ENCODE measurements around the gene ANAPC2.

The ANAPC2 gene

DNA sequence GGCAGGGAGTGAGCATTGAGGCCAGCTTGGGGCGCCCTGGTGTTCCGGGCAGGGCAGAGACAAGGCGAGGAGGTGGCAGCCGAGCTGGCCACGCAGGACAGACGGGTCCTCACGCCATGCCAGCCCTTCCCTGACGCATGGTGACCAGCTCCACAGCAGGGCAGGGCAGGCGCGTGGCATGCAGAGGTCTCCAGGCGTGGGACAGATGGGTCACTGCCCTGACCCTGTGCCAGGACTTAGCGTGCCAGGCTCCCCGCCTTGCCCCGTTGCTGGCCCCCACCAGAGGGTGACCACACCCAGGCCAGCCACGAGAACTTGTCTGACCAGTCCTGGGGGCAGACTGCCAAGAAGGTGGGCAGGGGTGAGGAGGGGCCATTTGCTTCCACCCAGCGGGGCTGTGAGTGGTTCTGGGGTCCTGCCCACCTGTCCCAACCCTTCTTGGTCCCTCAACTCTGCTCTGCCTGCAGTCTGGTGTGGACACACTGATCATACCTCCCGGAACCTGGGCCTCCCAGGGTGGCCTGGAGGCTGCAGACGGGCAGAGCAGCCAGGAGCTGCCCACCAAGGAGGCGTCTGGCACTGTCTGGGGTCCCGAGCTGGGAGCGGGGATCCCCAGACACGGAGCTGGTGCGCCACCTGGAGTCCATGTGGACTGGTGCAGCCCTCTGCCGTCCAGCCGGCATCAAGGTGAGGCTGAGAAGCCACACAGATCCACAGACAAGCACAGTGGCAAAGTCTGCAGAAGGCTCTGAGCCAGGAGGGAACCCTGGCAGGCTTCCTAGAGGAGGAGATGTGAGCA is 38.9 kb upstream of the ANAPC2 start, which contains the start of gene RNF224:
TSS of gene RNF224 (plus strand) at position 449 of the 799 bp plus-strand sequence. CDS start 834 bp downstream, outside the sequence.
- peak; percentile 52 for DNase-seq (ENCODE audit: low spot score)

DNA sequence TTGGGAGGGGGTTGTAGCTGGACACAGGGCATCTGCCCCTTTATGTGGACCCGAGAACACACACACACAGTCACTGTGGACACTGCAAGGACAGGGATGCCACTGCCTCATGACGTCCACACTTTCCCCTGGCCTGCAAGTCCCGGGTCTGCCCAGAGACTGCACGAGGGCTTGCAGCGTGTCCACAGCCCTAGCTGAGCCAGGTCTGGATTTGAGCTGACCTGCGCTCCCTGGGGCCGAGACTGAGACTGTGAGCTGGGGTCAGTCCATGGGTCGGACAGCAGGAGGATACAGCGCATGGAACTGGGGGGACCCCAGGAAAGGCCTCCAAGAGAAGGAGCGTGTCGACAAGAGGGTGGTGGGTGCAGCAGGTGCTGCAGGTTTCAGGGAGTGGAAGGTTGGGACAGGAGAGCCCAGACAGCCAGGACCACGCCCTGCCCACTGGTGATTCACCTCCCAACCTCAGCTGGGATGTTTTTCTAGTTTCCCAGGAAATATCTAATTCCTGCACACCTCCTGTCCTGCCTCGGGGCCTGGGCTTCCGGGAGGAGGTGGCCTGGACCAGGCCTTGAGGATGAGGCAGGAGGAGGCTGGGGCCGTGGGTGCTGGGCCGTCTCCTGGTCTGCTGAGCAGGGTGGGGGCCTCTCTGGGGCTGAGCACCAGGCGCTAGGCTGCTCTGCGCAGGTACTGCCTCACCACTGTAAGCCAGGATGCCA is 38.1 kb upstream of the ANAPC2 start:
- no peak for DNase-seq (ENCODE audit: low spot score)

DNA sequence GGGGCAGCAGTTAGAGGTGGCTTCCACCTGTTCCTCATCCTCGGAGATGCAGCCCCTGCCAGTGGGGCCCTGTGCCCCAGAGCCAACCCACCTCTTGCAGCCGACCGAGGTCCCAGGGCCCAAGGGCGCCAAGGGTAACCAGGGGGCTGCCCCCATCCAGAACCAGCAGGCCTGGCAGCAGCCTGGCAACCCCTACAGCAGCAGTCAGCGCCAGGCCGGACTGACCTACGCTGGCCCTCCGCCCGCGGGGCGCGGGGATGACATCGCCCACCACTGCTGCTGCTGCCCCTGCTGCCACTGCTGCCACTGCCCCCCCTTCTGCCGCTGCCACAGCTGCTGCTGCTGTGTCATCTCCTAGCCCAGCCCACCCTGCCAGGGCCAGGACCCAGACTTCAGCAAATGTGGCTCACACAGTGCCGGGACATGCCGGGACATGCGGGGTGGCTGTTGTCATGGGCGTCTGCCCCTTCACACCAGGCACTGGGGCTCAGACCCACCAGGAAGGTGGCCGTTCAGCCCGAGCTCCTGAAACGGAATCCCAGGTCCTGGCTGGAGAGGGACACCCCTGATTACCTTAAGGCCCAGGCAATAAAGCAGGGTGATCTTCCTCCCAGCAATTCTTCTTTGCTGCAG is 37.5 kb upstream of the ANAPC2 start:
- DNase-seq (ENCODE audit: low spot score) = no peak

DNA sequence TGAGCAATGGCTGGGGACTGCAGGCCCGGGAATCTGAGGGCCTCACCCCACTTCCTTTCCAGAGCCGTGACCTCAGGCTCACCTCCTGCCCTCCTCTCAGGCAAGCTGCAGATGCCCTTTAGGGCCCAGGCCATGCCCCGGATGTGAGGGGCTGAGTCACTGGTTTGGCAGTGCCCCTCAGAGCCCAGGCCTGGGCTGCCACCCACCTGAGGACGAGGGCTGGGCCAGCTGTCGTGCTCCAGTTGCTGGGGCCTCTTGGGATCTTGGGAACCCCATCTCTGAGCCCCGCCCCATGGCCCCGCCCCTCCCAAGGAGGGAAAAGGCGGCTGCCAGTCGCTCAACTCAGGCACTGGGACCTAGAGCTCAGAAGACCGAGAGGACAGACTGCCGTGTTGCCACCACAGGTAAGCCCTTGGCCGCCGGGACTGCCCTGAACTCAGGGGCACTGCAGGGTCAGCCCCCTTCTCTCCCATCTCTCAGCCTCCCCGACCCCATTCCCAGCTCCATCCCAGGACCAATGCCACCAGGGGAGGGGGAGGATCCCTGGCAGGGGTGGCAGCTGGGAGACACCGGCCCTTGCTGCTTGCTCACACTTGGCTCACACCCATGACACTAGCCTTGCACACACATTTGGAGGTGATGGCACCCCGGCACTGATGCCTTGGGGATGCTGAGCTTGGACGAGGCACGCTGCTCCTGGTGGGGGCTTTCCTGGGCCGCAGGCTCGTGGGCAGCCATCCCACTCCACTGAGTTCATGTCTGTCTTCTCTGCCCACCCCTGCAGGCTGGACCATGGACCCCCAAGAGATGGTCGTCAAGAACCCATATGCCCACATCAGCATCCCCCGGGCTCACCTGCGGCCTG is 36.7 kb upstream of the ANAPC2 start, which contains the start of gene CYSRT1:
TSS of gene CYSRT1 (plus strand) at position 345 of the 865 bp plus-strand sequence. CDS start at position 793, 448 bp downstream.
- DNase-seq (ENCODE audit: low spot score) = no peak

DNA sequence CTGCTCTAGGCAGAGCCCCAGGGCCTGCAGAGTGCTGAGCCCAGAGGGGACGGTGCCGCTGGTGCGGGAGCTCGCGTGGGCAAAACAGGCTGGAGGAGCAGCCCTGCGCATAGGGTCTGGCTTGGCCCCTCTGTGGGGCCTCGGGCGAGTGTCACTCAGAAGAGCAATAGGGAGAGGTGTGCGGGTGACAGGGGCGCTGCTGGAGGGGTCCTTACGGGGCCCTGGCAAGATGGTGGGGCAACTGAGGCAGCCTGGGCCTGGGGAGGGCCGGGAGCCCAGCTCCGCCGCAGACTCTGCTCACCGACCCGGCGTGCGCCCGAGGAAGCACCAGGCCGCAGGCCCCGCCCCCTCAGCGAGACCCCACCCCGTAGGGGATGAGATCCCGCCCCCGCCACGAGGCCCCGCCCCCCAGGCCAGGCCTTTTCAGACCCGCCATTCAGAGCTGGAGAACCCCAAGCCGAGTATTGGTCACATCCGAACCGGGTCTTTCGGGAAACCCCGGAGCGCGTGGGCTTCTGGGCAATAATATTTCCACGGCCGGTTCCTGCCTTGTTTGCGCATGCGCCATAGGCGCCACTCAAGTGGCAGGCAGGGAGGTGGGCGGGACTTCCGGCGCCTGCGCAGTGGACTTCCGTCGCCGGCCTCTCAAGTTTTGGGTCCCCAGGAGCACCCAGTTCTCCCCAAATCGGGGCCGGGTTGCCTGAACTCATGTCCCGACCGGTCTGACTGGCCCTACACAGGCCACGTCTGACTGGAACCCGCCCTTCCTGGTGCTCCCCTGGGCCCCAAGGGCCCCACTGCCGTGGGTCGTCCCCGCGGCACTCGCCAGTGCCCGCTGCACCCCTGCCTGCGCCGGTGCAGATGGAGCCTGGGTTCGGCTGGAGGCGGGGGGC is 35.0 kb upstream of the ANAPC2 start:
- DNase-seq (ENCODE audit: low spot score) = peak; percentile 97

DNA sequence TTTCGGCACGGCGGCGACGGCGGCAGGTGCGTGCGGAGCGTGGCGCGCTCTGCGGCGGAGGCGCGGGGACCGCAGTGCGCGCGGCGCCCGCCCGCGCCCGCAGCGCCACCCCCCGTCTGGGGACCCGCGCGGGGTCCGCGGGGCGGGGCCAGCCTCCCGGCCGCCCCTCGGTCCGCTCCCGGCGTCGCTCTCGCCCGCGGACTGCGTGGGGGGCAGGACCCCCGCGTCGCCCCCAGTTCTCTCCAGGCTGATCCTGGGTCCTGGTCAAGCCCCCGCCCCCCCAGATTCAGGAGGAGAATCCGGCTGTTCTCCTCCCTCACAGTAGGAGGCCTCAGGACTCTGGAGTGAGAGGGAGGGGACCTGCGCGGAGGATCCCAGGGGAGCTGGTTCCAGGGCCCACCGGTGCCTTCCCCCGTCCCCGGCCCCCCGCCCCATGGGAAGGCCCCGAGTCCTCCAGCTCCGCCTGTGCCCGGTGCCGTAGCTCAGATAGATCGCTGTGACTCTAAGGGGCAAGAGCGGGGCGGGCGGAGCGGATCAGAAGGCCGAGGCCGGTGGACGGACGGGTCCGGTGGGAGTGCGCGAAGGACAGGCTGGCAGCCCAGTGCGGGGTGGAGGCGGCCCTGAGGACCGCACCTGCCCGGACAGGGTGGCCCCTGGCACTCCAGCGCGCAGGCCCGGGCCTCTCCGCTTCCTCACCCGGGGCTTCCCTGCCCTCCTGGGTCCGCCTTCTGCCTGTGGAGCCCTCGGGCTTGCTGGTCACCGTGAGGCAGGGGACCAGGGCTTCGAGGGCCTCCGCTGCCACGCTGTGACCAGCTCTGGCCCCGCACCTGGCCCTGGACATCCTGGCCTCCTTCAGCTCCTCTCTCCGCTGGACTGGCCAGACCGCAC is 34.1 kb upstream of the ANAPC2 start, which contains the start of gene RNF208:
TSS of gene RNF208 (minus strand) at position 51 of the 888 bp plus-strand sequence. CDS start 1,028 bp downstream, outside the sequence.
- DNase-seq (ENCODE audit: low spot score) = no peak

DNA sequence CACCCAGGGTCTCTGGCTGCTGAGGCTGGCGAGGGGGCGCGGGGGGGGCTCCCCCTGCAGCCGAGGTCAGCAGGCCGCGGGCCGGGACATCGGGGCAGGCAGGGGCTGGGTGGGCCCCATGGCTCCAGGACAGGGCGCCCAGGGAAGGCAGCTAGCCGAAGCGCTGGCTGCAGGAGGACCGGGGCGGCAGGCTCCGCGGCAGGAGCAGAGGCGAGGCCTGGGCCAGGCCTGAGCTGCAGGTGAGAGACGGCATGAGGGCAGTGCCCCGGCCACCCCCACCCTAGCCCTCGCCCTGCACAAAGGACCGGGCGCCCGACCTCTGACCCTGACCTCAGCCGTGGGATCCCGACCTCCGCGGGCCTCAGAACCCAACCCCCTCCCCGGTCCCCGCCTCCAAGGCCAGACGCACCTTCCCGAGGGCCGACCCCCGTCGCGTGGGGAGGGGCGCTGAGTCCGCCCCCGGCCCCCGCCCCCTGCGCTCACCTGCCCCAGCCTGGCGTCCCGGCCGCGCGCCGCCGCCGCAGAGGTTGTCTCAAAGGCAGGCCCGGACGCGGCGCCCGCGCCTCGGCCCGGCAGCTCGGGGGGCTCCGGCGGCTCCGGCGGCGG is 33.2 kb upstream of the ANAPC2 start:
- no peak for DNase-seq (ENCODE audit: low spot score)

DNA sequence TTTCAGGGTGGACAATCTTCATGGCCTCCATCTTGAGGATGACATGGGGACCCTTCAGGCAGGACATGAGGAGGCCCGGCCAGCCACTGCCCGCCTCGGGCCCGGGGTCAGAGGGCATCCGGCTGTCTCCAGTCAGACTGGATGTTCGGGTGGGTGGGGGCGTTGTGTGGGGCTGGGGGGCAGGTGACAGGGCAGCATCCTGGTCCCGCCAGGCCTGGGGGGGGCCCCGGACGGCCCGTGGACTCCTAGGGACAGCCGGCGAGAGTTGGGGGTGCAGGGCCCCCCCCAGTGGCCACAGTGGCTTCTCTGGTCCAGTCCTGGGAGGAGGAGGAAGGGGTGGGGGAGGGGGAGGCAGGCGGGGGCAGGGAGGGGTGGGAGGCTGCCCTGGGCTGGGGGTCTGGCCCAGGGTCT is 32.7 kb upstream of the ANAPC2 start:
- DNase-seq (ENCODE audit: low spot score) = no peak

DNA sequence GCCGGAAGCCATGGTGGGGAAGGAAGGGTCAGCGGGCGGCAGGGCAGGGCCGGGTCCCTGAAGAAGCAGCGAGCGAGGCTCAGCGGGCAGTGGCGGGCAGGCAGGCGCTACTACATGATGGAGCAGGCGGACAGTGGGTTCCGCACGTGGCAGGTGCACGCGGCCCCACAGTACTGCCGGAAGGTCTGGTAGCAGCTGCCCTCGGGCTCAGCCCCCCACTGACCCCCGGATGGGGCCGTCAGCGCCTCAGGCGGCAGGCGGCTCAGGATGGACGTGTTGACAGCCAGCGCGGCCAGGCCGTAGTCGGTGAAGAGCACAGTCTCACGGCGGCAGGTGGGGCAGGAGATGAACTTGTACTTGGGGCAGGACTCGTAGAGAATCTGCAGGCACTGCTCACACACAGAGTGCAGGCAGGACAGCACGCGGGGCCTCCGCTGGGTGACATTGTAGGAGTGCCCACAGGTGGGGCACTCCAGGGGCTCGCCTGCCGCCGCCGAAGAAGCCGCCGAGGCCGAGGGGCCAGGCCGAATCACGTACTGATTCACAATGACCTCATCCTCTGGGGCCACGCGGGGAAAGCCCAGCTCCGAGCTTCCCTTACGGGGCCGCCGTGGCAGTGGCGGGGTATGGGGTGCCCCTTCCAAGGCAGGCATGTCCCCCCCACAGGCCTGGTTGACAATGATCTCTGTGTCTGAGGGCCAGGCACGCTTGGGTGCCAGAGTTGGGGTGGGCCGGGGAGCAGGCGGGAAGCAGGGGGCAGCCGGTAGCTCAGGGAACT is 32.1 kb upstream of the ANAPC2 start:
- no peak for DNase-seq (ENCODE audit: low spot score)

DNA sequence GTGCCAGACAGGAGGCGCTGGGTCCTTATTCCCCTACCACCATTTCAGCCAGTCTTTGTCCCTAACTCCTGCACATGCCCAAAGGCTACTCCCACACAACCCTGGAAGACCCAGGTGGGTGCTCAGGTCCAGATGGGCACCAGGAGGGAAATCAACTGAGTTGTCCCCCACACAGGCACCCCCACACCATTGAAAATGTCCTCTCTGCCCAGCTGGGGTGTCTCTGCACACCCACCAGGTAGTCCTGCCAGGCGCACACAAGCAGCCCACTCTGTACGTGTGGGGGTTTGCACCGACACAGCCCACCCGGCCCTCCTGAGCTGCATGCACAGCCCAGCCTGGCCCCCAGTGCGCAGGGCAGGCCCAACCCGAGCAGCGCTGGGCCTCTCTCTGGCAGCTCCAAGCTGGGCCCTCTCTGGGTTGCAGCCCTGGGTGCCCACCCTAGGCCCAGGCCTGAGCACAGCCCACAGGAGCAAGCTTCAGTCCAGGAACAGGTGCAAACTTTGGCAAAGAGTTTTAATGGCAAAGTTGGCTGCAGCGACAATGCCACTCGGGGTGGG is 31.5 kb upstream of the ANAPC2 start:
- no peak for DNase-seq (ENCODE audit: low spot score)

DNA sequence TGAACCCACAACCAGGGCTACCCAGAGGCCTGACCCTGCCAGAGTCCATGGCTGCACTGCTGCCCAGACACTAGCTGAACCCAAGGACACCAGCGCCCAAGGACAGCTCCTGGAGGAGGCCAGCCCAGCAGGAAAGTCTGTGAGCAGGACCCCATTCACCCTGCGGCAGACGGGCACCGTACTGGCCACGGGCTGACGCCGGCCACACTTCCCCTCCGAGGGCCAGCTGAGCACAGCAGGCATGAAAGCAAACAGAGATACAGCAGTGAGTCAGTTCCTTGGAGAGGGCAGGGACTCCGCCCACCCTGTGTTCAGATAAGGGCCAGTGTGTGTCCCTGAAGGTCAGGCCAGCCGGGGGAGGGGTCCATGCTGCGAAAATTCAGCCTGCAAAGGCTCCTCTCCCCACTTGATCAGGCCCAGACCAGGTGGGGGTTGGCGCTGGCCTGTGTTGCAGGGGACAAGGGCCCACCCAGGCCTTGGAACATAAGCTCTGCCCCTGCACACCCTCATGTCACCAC is 30.5 kb upstream of the ANAPC2 start:
- DNase-seq (ENCODE audit: low spot score) = no peak

DNA sequence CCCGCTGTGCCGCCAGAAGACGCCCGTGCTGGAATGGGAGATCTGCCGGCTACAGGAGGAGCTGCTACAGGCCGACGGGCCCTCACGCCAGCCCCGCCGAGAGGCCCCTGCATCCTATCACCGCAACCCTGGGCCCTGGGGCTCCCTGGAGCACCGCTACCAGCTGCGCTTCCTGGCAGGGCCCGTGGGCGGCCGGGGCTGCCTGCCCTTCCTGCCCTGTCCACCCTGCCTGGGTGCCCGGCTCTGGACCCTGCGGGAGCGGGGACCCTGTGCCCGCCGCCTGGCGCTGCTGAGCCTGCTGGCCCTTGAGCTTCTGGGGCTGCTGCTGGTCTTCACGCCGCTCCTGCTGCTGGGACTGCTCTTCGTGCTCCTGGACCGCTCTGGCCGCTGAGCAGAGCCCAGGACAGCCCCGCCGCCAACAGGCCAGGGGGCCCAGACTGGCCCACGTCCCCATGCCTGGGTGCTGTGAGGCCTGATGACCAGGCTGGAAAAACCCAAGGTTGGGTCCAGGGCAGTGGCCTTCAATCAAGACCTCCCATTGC is 29.9 kb upstream of the ANAPC2 start:
- no peak for DNase-seq (ENCODE audit: low spot score)

DNA sequence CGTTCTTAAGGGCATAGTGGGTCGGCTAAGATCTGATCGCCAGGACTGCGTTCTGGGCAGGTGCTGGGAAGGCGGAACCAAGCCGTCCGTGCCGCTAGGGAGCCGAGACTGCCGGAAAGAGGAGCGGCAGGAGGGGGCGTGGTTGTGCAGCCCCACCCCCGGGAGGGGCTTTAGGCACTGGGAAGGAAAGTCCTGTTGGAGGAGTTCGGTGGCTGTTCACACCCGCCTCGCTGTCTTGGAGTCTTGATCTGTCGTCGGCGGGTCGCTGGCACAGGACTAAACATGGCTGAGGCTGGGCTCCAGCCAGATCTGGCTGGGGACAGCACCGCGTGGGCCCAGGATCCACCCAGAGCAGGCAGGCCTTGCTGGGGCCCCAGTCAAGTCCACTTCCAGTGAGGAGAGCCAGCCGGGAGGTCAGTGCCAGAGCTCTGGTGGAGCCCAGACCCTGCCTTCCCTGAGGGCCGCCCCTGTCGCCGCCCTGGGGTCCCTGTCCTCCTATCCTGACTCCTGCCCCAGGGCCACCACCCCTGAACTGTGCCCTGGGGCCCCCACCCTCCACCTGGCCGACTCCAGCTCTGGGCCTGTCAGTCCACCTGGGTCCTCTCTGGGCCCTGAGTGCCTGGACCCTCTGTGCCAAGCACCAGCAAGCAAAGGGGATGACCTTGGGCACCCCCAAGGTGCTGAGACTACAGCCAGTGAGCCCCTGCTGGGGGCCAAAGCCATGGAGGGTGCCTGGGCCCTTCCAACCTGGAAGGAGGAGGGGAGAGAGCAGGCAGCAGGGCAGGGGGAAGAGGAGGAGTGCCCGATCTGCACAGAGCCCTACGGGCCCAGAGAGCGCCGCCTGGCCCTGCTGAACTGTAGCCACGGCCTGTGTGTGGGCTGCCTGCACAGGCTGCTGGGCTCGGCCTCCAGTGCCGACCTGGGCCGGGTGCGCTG is 29.2 kb upstream of the ANAPC2 start:
- no peak for DNase-seq (ENCODE audit: low spot score)

DNA sequence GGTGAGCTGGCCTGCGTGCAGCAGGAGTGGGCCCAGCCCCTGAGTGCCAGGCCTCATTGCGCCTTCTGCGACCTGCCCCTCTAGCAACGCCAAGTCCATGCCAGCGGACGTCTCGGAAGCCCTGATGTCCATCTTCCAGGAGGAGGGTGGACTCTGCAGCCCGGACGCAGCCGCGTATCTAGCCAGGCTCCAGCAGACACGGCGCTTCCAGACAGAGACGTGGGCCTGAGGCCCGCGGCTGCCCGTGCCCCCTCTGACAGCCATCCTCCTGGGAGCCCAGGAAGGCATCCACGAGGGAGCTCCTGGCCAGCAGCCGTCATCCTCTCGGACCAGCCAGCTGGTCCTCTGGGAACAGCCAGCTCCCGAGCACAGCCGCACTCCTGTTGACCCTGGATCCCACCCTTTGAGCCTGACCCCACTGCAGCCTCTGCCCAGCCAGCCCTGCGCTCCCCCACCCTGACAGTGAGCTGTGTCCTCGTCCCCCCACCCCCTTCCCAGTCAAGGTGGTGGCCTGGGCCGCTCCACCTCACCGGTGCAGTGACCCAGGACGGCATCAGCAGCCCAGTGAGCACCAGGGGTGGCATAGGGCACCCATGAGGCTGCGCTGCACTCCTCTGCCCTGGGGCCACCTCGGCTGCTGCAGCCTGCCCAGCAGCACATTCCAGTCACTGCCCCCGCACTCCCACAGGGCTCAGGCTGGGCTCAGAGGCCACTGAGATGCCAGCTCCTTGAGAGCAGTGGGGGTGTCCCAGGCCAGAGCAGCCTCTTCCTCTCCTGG is 28.0 kb upstream of the ANAPC2 start:
- no peak for DNase-seq (ENCODE audit: low spot score)

DNA sequence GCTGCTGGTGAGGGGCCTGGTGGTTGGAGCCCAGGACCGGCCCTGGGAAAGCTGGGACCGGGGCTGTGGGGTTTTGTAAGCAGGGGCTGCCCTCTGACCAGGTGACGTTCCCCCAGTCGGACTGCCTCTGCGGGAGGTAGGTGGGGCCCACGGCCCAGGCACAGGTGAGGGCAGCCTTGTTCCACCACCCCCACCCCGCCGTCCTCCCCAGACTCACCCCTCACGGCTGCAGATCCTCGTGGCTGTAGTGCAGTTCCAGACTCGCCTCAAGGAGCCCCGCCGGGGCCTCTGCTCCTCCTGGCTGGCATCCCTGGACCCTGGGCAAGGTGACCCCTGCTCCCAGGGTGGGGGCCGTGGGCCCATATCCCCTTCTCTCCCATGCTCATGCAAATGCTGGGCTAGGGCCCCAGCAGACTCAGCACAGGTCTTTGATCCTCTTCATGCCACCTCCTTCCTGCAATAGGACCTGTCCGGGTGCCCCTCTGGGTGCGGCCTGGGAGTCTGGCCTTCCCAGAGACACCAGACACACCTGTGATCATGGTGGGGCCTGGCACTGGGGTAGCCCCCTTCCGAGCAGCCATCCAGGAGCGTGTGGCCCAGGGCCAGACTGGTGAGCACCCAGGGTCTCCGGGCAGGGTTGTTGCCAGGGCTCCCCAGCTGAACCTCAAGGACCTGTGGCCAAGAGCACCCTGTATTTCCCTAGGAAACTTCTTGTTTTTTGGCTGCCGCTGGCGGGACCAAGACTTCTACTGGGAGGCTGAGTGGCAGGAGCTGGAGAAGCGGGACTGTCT is 27.0 kb upstream of the ANAPC2 start:
- no peak for DNase-seq (ENCODE audit: low spot score)
